MCF 10A (cell line): Measurements from ENCODE around the gene FAM200B. TPM values are rescaled to one million over a fixed set of nuclear protein-coding genes. Genes with fewer than 3 reads are reported as not detected.
A peak's percentile ranks its signal among the peaks of the same experiment; 100 is the strongest.

ENCODE experiments used
- BruUV-seq: library from RNA; stranded (reverse); fragments of 400-500 nt; replicated peaks from 2 replicates; lab custom pipeline; 2021; lab: Mats Ljungman, UMichigan
- CTCF ChIA-PET: fragments of 300-600 bp; sonication (Branson Sonifier 250); formaldehyde crosslinking; extraction: SDS; loops from one replicate; lab custom pipeline; 2021; ENCODE audit warnings: antibody characterized with exemption, inconsistent platforms; lab: Yijun Ruan, JAX
- POLR2A ChIA-PET: fragments of 300-600, 350-650 bp; sonication (Branson Sonifier 250); formaldehyde crosslinking; extraction: SDS; loops from one replicate; lab custom pipeline; 2020; ENCODE audit warnings: antibody characterized with exemption, inconsistent platforms; lab: Yijun Ruan, JAX
- DNase-seq: peaks from one replicate; pipeline ENCODE4 v3.0.0-alpha.2; 2018; ENCODE audit not compliant: unreplicated experiment
- H3K27ac Mint-ChIP-seq: one replicate; pipeline ENCODE4 v1.8.0; 2022; ENCODE audit warnings: mild to moderate bottlenecking, low read depth, mixed read lengths; ENCODE audit not compliant: unreplicated experiment
- H3K27me3 Mint-ChIP-seq: one replicate; pipeline ENCODE4 v1.8.0; 2022; ENCODE audit warnings: mixed read lengths; ENCODE audit not compliant: insufficient read depth, unreplicated experiment
- H3K36me3 Mint-ChIP-seq: one replicate; pipeline ENCODE4 v1.8.0; 2022; ENCODE audit warnings: mild to moderate bottlenecking, moderate library complexity, mixed read lengths; ENCODE audit not compliant: insufficient read depth, unreplicated experiment
- H3K4me1 Mint-ChIP-seq: one replicate; pipeline ENCODE4 v1.8.0; 2022; ENCODE audit warnings: mixed read lengths; ENCODE audit not compliant: insufficient read depth, unreplicated experiment
- H3K4me3 Mint-ChIP-seq: one replicate; pipeline ENCODE4 v1.8.0; 2022; ENCODE audit warnings: mild to moderate bottlenecking, moderate library complexity, mixed read lengths; ENCODE audit not compliant: unreplicated experiment
- H3K9me3 Mint-ChIP-seq: one replicate; pipeline ENCODE4 v1.8.0; 2022; ENCODE audit warnings: mixed read lengths; ENCODE audit not compliant: unreplicated experiment
- intact Hi-C: fragments of 100-400 bp; cut with micrococcal nuclease; formaldehyde crosslinking; loops from 2 replicates; pipeline ENCODE4 v1.14.1; 2022
- total RNA-seq: library from RNA; stranded (reverse); gene quantifications from 2 replicates; pipeline ENCODE4 v1.2.3, GENCODE V29; 2022
- TF ChIP-seq, protein P1 (sequence below): fragments of 200-600 bp; IDR thresholded peaks from one replicate; pipeline ENCODE4 v1.8.0; 2022; ENCODE audit warnings: antibody characterized with exemption, mild to moderate bottlenecking; ENCODE audit not compliant: unreplicated experiment

The FAM200B gene
- total RNA-seq, 1 experiment from 2014 or later = 46.5 TPM

DNA sequence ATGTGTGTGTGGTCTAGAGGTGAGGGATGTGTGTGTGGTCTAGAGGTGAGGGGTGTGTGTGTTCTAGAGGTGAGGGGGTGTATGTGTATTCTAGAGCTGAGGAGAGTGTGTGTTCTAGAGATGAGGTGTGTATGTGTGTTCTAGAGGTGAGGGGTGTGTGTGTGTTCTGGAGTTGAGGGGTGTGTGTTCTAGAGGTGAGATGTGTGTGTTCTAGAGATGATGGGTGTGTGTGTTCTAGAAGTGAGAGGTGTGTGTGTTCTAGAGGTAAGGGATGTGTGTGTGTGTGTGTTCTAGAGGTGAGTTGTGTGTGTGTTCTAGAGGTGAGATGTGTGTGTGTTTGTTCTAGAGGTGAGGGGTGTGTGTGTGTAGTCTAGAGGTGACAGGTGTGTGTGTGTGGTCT, 22.5 kb downstream of the FAM200B start:
- no peak for DNase-seq
- TF ChIP-seq, protein P1, sequence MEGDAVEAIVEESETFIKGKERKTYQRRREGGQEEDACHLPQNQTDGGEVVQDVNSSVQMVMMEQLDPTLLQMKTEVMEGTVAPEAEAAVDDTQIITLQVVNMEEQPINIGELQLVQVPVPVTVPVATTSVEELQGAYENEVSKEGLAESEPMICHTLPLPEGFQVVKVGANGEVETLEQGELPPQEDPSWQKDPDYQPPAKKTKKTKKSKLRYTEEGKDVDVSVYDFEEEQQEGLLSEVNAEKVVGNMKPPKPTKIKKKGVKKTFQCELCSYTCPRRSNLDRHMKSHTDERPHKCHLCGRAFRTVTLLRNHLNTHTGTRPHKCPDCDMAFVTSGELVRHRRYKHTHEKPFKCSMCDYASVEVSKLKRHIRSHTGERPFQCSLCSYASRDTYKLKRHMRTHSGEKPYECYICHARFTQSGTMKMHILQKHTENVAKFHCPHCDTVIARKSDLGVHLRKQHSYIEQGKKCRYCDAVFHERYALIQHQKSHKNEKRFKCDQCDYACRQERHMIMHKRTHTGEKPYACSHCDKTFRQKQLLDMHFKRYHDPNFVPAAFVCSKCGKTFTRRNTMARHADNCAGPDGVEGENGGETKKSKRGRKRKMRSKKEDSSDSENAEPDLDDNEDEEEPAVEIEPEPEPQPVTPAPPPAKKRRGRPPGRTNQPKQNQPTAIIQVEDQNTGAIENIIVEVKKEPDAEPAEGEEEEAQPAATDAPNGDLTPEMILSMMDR = no peak
- H3K36me3 Mint-ChIP-seq = no peaks in the 10 kb centered on the region
- H3K4me3 Mint-ChIP-seq = no peak overlapping the region
- intact Hi-C loops = no loop called here
- H3K9me3 Mint-ChIP-seq = peaks cover 10% of the 10 kb centered on the region
- BruUV-seq = no TSS peak
- peaks cover 7% of the 10 kb centered on the region for H3K27me3 Mint-ChIP-seq
- H3K4me1 Mint-ChIP-seq = peaks cover 8% of the 10 kb centered on the region
- ChIA-PET POLR2A (no interaction called here), CTCF (no interaction called here)
- no peak overlapping the region for H3K27ac Mint-ChIP-seq

DNA sequence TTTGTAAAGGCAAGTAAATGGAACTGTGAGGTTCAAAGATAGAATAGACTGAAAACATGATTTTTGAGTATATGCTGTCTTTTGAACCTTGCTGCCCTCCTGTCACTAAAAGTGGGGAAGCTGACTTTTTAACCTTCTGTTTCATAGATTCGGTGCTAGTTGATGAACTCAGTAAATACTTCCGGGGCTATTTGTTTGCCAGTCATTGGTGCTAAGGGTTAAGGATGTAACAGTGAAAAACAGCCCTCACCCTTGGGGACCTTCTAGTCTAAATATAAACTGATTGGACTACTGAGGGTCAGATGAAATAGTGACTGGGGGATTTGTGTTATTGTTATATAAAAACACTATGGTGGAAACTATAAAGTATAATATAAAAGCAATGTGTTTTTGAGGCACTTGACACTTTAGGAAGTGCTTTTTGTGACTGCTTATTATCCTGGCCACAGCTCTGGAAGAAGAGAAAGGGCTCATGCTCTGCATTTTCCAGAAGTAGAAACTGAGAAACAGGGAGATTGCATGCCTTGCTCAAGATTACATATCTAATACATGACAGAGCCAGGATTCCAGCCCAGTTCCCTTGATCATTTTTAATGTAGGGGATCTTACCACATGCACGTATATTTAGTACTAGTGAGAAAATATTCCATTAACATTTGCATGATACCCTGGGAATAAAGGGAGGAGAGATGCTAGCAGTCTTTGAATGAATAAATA, 25.2 kb downstream of the FAM200B start:
- POLR2A ChIA-PET = no interaction called here

DNA sequence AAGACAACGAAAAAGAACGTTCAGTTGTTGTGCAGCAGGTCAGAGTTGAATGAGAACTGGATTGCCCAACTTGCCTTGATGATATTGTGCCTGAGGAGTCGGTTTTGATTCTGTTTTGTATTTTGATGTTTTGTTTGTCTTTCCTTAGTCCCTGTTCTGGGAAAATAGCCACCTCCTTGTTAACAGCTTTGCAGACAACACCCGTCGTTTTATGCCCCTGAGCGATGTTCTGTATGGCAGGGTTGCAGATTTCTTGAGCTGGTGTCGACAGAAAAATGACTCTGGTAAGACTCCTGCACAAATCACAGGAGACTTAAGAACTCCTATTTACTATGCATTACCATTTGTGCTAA, 25.7 kb downstream of the FAM200B start:
- Mint-ChIP-seq H3K27me3 (peaks cover 11% of the 10 kb centered on the region), H3K27ac (no peak overlapping the region), H3K4me1 (peaks cover 8% of the 10 kb centered on the region), H3K36me3 (no peaks in the 10 kb centered on the region), H3K4me3 (no peak overlapping the region), H3K9me3 (no peaks in the 10 kb centered on the region)
- ChIA-PET CTCF (interaction anchor here (0.6 to 0.8 kb wide), 2 partner anchors 44 to 100 kb away, joined by 3 to 4 read pairs; no protein-coding TSS in a partner anchor), POLR2A (no interaction called here)
- peak; percentile 48 for DNase-seq
- no TSS peak for BruUV-seq
- intact Hi-C loops = no loop called here
- TF ChIP-seq, protein P1 = no peak

More for the DNA sequence above, 25.2 kb downstream of the FAM200B start:
- CTCF ChIA-PET = interaction anchor here (0.8 kb wide), 1 partner anchor 44 kb away, joined by 3 read pairs; no protein-coding TSS in a partner anchor
- no TSS peak for BruUV-seq
- intact Hi-C loops = no loop called here
- TF ChIP-seq, protein P1 = no peak
- no peak overlapping the region for H3K27ac Mint-ChIP-seq
- no peaks in the 10 kb centered on the region for H3K9me3 Mint-ChIP-seq
- H3K27me3 Mint-ChIP-seq = peaks cover 11% of the 10 kb centered on the region
- H3K36me3 Mint-ChIP-seq = no peaks in the 10 kb centered on the region
- peaks cover 8% of the 10 kb centered on the region for H3K4me1 Mint-ChIP-seq
- no peak overlapping the region for H3K4me3 Mint-ChIP-seq
- DNase-seq = no peak

DNA sequence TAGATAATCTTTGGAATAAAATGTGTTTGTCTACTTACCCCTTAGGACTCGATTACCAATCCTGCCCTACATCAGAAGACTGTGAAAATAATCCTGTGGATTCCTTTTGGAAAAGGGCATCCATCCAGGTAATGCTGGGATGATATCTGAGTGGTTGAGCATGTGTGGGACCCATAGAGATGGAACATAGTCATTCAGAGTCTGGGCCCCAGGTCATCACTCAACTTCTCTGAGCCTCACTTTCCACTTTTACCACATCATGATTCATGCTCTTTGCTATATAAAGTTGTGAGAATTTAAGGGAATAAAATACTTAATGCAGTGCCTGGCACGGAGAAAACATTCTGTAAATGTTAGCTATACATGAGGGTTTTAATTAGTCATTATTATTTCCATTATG, 30.1 kb downstream of the FAM200B start:
- intact Hi-C loops = no loop called here
- H3K4me1 Mint-ChIP-seq = peaks cover 8% of the 10 kb centered on the region
- H3K36me3 Mint-ChIP-seq = no peaks in the 10 kb centered on the region
- H3K9me3 Mint-ChIP-seq = no peaks in the 10 kb centered on the region
- H3K4me3 Mint-ChIP-seq = no peak overlapping the region
- H3K27ac Mint-ChIP-seq = no peak overlapping the region
- peaks cover 11% of the 10 kb centered on the region for H3K27me3 Mint-ChIP-seq
- no TSS peak for BruUV-seq
- TF ChIP-seq, protein P1 = no peak
- CTCF ChIA-PET = interaction anchor here (0.5 to 1.3 kb wide), 3 partner anchors 18 to 235 kb away, joined by 3 to 4 read pairs (median 3); no protein-coding TSS in a partner anchor
- POLR2A ChIA-PET = interaction anchor here (1.6 kb wide), 1 partner anchor 16 kb away, joined by 5 read pairs; no protein-coding TSS in a partner anchor
- DNase-seq = no peak
